GM23338 (cell line): ENCODE data around the gene NOL3. TPM values are rescaled to one million over a fixed set of nuclear protein-coding genes. Genes with fewer than 3 reads are reported as not detected.

Source experiments
- JUNB ChIP-seq: IDR thresholded peaks from one replicate; pipeline ENCODE4 v1.6.1; 2016; ENCODE audit warnings: antibody characterized with exemption; ENCODE audit not compliant: unreplicated experiment
- ZNF114 ChIP-seq: fragments of 250-450 bp; sonication (Bioruptor Pico); IDR thresholded peaks from 2 replicates; pipeline ENCODE4 v1.5.0; 2020; ENCODE audit warnings: mild to moderate bottlenecking, moderate library complexity
- ZNF331 ChIP-seq: fragments of 250-450 bp; sonication (Bioruptor Pico); IDR thresholded peaks from 2 replicates; pipeline ENCODE4 v1.5.0; 2020; ENCODE audit warnings: low read depth, mild to moderate bottlenecking, moderate library complexity
- ZNF462 ChIP-seq: fragments of 250-450 bp; sonication (Bioruptor Pico); IDR thresholded peaks from 2 replicates; pipeline ENCODE4 v1.5.0; 2020; ENCODE audit warnings: mild to moderate bottlenecking, moderate library complexity
- polyA plus RNA-seq: library from polyadenylated mRNA; unstranded; fragments of >200 nt; fragmentation: Nextera tagmentation; extraction: Ambion mirVana; gene quantifications from 2 replicates; pipeline ENCODE4 v1.2.1, GENCODE V29; 2016
- total RNA-seq: library from RNA; depleted of rRNA; stranded (reverse); fragments of >200 nt; shearing (Covaris generic); gene quantifications from 2 replicates; pipeline ENCODE4 v1.2.3, GENCODE V29; 2014
- TF ChIP-seq, protein P1 (sequence below): IDR thresholded peaks from 2 replicates; pipeline ENCODE4 v1.6.1; 2016; ENCODE audit warnings: antibody characterized with exemption
- TF ChIP-seq, protein P2 (sequence below), 2 experiments: fragments of 200-600 bp in 1 of 2; sonication (generic) in 1 of 2; conservative IDR thresholded peaks; 2 replicates each; pipeline versions ENCODE4 v1.5.1 to v1.6.1; 2016 to 2017; ENCODE audit warnings: antibody characterized with exemption in 2 of 2, low read depth in 2 of 2, mild to moderate bottlenecking in 2 of 2, moderate library complexity in 1 of 2

Gene NOL3
- total and polyA plus RNA-seq, 2 experiments from 2014 or later = 3.3 to 4.0 TPM

- TF ChIP-seq ZNF462 (CRISPR knock-in tag) (no peak), JUNB (no peak), ZNF114 (CRISPR knock-in tag) (no peak), ZNF331 (CRISPR knock-in tag) (no peak)
- TF ChIP-seq, protein P1, sequence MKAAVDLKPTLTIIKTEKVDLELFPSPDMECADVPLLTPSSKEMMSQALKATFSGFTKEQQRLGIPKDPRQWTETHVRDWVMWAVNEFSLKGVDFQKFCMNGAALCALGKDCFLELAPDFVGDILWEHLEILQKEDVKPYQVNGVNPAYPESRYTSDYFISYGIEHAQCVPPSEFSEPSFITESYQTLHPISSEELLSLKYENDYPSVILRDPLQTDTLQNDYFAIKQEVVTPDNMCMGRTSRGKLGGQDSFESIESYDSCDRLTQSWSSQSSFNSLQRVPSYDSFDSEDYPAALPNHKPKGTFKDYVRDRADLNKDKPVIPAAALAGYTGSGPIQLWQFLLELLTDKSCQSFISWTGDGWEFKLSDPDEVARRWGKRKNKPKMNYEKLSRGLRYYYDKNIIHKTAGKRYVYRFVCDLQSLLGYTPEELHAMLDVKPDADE = no peak
- TF ChIP-seq, protein P2, sequence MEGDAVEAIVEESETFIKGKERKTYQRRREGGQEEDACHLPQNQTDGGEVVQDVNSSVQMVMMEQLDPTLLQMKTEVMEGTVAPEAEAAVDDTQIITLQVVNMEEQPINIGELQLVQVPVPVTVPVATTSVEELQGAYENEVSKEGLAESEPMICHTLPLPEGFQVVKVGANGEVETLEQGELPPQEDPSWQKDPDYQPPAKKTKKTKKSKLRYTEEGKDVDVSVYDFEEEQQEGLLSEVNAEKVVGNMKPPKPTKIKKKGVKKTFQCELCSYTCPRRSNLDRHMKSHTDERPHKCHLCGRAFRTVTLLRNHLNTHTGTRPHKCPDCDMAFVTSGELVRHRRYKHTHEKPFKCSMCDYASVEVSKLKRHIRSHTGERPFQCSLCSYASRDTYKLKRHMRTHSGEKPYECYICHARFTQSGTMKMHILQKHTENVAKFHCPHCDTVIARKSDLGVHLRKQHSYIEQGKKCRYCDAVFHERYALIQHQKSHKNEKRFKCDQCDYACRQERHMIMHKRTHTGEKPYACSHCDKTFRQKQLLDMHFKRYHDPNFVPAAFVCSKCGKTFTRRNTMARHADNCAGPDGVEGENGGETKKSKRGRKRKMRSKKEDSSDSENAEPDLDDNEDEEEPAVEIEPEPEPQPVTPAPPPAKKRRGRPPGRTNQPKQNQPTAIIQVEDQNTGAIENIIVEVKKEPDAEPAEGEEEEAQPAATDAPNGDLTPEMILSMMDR (conservative IDR thresholded peaks at IDR 0.05; ENCODE audit: low read depth in 2 of 2) = no peak
Observed at GRCh38 chr16:67190448-67191399, 20.4 kb downstream of the NOL3 start (continued).
